MM.1S (cell line): ENCODE measurements around the gene SYNGR2.

ENCODE experiments used
- EZH2 ChIP-seq: fragments of 300-600 bp; sonication (generic); optimal IDR thresholded peaks from 2 replicates; pipeline ENCODE3; 2017; ENCODE audit warnings: low read depth, mild to moderate bottlenecking, antibody characterized with exemption, low read length, mixed read lengths
- EZH2phosphoT487 ChIP-seq: fragments of 300-600 bp; sonication (generic); IDR thresholded peaks from 2 replicates; pipeline ENCODE4 v1.6.1; 2018; ENCODE audit warnings: antibody characterized with exemption, low read length

DNA sequence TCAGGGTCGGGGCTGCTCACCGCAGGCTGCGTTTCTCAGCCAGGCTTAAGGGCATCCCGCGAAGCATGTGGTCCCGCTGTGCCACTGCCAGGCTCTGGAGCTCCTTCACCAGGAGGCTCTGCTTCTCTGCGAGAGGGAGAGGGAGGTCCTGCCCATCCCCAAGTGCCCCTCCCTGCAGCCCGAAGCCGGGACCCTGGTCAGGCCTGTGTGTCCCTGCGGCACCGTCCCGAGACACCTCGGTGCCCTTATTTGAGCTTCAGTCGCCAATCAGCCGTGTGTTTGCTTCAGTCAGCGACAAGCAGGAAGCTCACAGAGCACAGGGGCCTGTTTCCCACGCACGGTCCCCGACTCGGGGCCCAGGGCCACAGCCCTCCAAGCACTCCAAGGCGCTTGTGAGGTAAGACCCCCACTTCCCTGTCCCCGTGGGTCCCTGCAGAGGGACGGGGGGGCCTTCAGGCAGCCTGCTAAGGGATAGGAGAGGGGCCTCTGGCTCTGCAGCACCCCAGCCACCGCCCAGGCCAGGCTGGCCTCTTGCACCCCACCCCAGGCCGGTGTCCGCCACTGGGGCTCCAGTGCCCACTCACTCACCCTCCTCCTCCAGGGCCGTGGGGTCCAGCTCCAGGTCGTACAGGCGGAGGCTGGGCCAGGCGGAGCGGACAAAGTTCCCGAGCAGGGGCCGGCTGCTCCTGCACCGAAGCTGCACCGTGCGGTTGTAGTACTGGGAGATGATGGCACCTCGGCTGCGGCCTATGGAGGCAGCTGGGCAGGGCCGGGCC lies 43.1 kb upstream of the SYNGR2 start:
- TF ChIP-seq EZH2 (no peak), EZH2phosphoT487 (no peak)
